Chondrocyte (in vitro differentiated cells): Measurements from ENCODE around the gene COL6A2. TPM values are rescaled to one million over a fixed set of nuclear protein-coding genes. Genes with fewer than 3 reads are reported as not detected.

Source experiments
- DNase-seq: peaks from one replicate; pipeline ENCODE4 v3.0.0; 2021; ENCODE audit warnings: mixed read lengths, low spot score
- H3K27ac Mint-ChIP-seq: one replicate; pipeline ENCODE4 v1.8.0; 2021; ENCODE audit warnings: mild to moderate bottlenecking, moderate library complexity, mixed read lengths; ENCODE audit not compliant: unreplicated experiment
- H3K27me3 Mint-ChIP-seq: 2 replicates; pipeline ENCODE4 v1.8.0; 2021; ENCODE audit warnings: low read depth, mixed read lengths
- H3K36me3 Mint-ChIP-seq: 2 replicates; pipeline ENCODE4 v1.8.0; 2021; ENCODE audit warnings: low read depth, mixed read lengths
- H3K4me1 Mint-ChIP-seq: 2 replicates; pipeline ENCODE4 v1.8.0; 2021; ENCODE audit warnings: low read depth, mild to moderate bottlenecking, mixed read lengths
- H3K4me3 Mint-ChIP-seq: one replicate; pipeline ENCODE4 v1.8.0; 2021; ENCODE audit warnings: mild to moderate bottlenecking, moderate library complexity, mixed read lengths; ENCODE audit not compliant: unreplicated experiment
- H3K9me3 Mint-ChIP-seq: 2 replicates; pipeline ENCODE4 v1.8.0; 2021; ENCODE audit warnings: low read depth, mixed read lengths
- total RNA-seq: library from RNA; stranded (reverse); gene quantifications from 3 replicates; pipeline ENCODE4 v1.2.1, GENCODE V29; 2021
- TF ChIP-seq, protein P1 (sequence below): fragments of 200-600 bp; sonication (generic); IDR thresholded peaks from 2 replicates; pipeline ENCODE4 v1.5.0; 2021; ENCODE audit warnings: antibody characterized with exemption, mild to moderate bottlenecking, moderate library complexity

Gene COL6A2
- total RNA-seq, 1 donor from 2014 or later, result 1,646 TPM

DNA sequence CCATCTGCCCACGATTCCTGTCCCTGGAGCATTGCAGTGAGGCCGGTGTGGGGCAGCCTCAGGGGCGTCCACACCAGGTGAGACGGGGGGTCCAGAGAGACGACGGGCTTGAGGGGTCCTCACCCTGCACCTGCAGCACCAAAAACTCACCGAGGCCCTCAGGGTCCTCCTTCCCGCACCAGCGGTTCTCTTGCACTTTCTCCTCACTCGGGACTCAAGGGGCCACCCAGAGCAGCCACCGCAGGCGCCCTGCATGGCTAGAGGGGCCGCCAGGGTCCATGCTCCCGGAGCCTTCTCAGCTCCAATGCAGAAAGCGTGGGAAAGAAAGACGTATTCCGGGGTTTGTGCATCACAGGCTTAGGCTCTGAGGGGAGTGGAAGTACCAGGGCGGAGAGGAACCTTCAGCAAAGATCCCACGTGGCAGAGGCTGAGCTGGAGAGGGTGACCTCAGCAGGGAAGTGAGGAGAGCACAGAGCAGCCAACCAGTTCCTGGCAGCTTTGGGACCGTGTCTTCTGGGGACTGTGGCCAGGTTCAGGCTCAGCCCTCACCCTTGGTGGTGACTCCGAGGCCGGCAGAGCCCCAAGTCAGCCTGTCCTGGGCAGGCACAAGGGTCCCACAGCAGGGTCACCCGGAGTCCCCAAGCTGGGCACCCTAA is 19.5 kb upstream of the COL6A2 start:
- H3K9me3 Mint-ChIP-seq, result no peaks in the 10 kb centered on the region
- DNase-seq, result peak; percentile 73
- H3K36me3 Mint-ChIP-seq, result no peaks in the 10 kb centered on the region
- H3K4me1 Mint-ChIP-seq, result peaks cover 24% of the 10 kb centered on the region
- H3K27ac Mint-ChIP-seq, result no peak overlapping the region
- TF ChIP-seq, protein P1, sequence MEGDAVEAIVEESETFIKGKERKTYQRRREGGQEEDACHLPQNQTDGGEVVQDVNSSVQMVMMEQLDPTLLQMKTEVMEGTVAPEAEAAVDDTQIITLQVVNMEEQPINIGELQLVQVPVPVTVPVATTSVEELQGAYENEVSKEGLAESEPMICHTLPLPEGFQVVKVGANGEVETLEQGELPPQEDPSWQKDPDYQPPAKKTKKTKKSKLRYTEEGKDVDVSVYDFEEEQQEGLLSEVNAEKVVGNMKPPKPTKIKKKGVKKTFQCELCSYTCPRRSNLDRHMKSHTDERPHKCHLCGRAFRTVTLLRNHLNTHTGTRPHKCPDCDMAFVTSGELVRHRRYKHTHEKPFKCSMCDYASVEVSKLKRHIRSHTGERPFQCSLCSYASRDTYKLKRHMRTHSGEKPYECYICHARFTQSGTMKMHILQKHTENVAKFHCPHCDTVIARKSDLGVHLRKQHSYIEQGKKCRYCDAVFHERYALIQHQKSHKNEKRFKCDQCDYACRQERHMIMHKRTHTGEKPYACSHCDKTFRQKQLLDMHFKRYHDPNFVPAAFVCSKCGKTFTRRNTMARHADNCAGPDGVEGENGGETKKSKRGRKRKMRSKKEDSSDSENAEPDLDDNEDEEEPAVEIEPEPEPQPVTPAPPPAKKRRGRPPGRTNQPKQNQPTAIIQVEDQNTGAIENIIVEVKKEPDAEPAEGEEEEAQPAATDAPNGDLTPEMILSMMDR, result no peak
- no peak overlapping the region for H3K4me3 Mint-ChIP-seq
- H3K27me3 Mint-ChIP-seq, result no peaks in the 10 kb centered on the region

DNA sequence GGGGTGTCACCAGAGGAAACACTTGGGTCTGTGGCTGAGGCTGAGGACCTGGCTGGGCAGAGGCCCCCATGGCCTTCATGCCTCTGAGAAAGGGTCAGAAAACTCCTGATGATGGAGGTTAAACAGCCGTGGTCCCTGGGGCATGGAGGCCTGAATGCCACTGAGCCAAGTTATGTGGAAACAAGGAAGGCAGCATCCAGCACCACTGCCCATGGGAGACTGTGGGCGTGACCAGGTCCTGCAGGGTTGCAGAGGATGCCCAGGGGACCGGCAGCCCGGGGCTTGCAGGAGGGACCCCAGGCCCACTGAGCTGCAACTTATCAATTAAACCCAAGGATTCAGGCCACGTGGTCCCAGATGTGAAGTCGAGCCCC is 18.9 kb upstream of the COL6A2 start:
- TF ChIP-seq, protein P1, result no peak
- H3K27ac Mint-ChIP-seq, result no peak overlapping the region

GRCh38 chr21:46079352-46080170 is 18.4 kb upstream of the COL6A2 start:
- DNase-seq, result peak; percentile 78
- TF ChIP-seq, protein P1, result no peak
- Mint-ChIP-seq H3K4me1 (peaks cover 24% of the 10 kb centered on the region), H3K36me3 (no peaks in the 10 kb centered on the region), H3K27me3 (no peaks in the 10 kb centered on the region), H3K4me3 (no peak overlapping the region), H3K9me3 (no peaks in the 10 kb centered on the region), H3K27ac (peak overlapping the region; percentile 29)

More for the DNA sequence above, 18.9 kb upstream of the COL6A2 start:
- DNase-seq, result no peak
- no peaks in the 10 kb centered on the region for H3K36me3 Mint-ChIP-seq
- no peaks in the 10 kb centered on the region for H3K27me3 Mint-ChIP-seq
- H3K9me3 Mint-ChIP-seq, result no peaks in the 10 kb centered on the region
- peaks cover 24% of the 10 kb centered on the region for H3K4me1 Mint-ChIP-seq
- H3K4me3 Mint-ChIP-seq, result no peak overlapping the region

GRCh38 chr21:46080171-46081021 is 17.5 kb upstream of the COL6A2 start:
- Mint-ChIP-seq H3K27ac (no peak overlapping the region), H3K36me3 (no peaks in the 10 kb centered on the region), H3K27me3 (no peaks in the 10 kb centered on the region), H3K4me1 (peaks cover 24% of the 10 kb centered on the region), H3K9me3 (no peaks in the 10 kb centered on the region), H3K4me3 (no peak overlapping the region)
- TF ChIP-seq, protein P1, result no peak
- DNase-seq, result peak; percentile 84
